ENCODE data around the gene MPV17L2.

The MPV17L2 gene

DNA sequence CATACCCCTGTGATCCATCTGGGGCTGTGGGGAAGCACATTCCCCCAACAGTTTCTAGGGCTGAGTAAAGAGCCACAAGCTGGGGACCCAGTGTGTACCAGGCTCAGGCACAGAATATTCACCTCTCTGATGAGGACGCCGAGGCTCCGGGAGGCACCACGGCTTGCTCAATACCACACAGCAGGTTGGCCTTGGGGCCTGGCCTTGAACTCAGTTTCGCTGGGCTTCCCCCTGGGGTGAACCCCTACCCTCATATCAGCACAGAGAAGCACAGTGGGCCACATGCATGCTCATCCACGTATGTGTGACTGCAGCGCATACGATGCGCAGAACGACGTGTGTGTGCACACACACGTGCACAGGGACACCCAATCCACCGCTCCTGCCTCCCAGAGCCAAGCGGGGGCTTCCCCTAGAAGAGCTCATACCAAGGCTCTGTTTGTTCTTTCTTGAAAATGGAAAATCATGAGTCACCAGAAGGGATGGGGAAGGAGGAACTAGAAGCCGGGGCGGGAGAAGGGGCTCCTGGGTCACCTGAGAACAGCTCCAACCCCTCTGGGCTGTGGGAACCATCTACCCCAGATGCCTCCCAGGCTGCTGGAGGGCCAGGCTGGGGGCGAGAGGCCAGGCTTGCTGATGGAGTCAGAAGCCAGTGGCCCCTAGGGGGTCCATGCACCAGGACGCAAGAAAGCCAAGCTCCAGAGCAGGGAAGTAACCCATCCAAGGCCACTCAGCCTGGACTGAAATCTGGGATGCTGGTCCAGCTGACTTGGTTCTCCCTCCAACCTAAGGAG, 38.1 kb downstream of the MPV17L2 start:
- TF ChIP-seq, protein P1, sequence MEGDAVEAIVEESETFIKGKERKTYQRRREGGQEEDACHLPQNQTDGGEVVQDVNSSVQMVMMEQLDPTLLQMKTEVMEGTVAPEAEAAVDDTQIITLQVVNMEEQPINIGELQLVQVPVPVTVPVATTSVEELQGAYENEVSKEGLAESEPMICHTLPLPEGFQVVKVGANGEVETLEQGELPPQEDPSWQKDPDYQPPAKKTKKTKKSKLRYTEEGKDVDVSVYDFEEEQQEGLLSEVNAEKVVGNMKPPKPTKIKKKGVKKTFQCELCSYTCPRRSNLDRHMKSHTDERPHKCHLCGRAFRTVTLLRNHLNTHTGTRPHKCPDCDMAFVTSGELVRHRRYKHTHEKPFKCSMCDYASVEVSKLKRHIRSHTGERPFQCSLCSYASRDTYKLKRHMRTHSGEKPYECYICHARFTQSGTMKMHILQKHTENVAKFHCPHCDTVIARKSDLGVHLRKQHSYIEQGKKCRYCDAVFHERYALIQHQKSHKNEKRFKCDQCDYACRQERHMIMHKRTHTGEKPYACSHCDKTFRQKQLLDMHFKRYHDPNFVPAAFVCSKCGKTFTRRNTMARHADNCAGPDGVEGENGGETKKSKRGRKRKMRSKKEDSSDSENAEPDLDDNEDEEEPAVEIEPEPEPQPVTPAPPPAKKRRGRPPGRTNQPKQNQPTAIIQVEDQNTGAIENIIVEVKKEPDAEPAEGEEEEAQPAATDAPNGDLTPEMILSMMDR (IDR thresholded peaks at IDR 0.05), result no peak
- TF ChIP-seq ZFX (IDR thresholded peaks at IDR 0.05; ENCODE audit: borderline replicate concordance), result no peak
- no peak overlapping the region for H3K27ac ChIP-seq

DNA sequence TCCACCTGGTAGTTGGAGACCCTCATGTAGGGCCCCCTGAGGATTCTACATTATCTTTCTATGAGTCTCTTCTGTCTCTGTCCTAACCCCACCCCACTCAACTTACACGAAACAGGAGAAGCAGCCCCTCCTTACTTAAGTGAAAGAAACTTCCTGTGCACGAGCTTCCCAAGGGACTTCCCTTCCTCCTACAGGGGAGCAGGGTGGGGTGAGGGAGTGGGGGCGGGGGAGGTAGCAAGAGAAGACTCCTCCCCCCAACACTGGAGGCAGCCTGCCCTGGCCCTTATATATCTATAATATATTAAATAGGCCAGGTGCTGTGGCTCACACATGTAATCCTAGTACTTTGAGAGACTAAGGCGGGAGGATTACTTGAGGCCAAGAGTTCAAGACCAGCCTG, 38.8 kb downstream of the MPV17L2 start:
- H3K27ac ChIP-seq, result no peak overlapping the region
- TF ChIP-seq, protein P1 (IDR thresholded peaks at IDR 0.05), result no peak
- no peak for TF ChIP-seq ZFX (IDR thresholded peaks at IDR 0.05; ENCODE audit: borderline replicate concordance)

DNA sequence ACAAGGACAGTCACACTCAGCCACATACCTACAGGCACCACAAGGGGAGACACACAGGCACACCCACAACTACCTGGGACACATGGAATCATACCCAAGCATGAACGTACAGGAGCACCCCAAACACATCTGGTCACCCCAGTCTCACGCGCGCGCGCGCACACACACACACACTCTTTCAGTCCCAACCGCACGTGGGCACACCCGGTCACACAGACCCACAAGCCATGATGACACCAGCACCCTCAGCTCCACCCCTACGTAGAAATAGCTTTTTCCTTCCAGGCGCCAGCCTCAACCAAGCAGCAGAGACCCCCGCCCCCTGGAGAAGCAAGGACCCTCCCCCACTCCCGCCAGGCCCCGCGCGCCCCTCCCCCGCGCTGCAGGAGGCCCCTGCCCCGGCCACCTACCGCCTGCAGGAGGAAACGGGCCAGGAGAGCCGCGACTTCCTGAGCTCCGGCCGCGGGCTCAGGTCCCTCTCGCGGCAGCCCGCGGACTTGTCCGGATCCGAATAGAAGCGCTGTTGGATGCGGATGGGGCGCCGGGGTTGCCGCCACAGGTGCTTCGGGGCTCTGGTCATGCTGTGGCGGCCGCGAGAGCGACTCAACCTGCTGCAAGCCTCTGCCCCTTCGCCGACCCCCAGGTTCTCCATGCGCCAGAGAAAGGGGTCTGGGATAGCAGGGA, 39.7 kb downstream of the MPV17L2 start:
- TF ChIP-seq, protein P1 (IDR thresholded peaks at IDR 0.05), result peak; percentile 67
- no peak for TF ChIP-seq ZFX (IDR thresholded peaks at IDR 0.05; ENCODE audit: borderline replicate concordance)
- H3K27ac ChIP-seq, result peak overlapping the region; percentile 18; the same call in 1 of the 2 replicates

DNA sequence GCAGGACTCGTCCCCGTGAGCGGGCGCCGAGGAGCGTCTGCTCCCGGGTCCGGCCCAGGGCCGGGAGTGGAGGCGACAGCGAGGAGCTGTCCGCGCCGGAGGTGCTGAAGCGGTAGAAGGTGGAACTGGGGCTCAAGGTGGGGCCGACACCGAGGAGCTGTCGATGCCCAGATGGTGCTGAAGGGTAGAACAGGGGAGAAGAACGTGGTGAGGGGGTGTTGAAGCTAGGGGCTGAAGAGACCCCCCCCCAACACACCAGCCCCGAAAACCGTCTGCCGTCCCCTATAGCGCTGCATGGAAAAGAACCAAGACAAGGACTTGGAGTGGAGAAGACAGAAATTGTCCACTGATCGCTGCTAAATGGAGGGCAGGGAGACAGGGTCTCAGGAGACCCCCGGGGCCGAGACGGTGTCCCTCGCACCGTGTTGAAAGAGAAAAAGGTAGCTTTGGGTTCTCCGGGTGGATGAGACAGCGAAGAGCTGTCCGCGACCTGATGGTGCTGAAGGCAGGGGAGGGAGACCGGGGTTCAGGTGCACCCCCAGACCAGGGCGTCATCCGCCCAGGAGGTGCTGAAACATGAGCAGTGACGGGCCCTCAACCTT, 40.3 kb downstream of the MPV17L2 start:
- H3K27ac ChIP-seq, result peak overlapping the region; percentile 18; the same call in 1 of the 2 replicates
- TF ChIP-seq ZFX (IDR thresholded peaks at IDR 0.05; ENCODE audit: borderline replicate concordance), result no peak
- TF ChIP-seq, protein P1 (IDR thresholded peaks at IDR 0.05), result no peak

DNA sequence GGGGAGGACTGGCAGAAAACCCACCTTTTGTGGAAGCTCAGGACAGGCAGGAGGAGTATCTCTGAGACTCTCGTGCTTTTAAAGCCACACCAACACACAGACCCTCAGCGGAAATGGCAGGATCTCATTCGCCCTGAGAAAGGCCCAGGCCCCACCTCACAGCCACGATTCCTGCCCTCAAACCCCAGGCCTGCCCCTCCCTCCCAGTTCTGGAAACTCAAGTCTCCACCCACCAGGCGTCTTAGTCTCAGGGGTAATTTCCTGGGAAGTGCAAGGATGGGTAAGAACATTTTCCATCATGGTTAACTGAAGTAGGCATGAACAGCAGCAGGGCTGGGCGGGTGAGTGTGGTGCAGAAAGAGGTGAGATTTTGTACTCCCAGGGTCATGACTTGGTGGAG, 41.2 kb downstream of the MPV17L2 start:
- no peak for TF ChIP-seq ZFX (IDR thresholded peaks at IDR 0.05; ENCODE audit: borderline replicate concordance)
- TF ChIP-seq, protein P1 (IDR thresholded peaks at IDR 0.05), result no peak
- H3K27ac ChIP-seq, result no peak overlapping the region

DNA sequence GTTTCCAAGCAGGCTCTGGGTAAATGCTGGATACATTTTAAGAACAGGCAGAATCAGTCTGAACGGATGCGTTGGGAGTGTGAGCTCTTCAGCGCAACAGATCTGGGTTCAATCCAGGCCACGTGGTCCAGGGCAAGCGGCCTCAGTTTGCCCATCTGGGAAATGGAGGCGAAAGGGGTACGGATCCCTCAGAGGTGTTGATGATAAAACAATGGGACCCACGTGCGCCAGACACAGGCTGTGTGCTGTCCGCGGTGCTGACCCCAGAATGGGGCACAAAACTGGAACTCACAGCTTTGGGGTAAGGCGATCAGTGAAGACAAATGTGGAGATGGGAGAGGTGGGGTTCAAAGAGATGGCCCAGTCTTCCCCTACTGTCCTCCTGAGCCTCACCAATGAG, 46.3 kb downstream of the MPV17L2 start:
- TF ChIP-seq, protein P1 (IDR thresholded peaks at IDR 0.05), result no peak
- TF ChIP-seq ZFX (IDR thresholded peaks at IDR 0.05; ENCODE audit: borderline replicate concordance), result no peak
- H3K27ac ChIP-seq, result no peak overlapping the region

All from 22Rv1 (cell line).